GM23338 (cell line): ENCODE measurements around the gene PAX2. TPM values are rescaled to one million over a fixed set of nuclear protein-coding genes. Genes with fewer than 3 reads are reported as not detected.

Source experiments
- ATAC-seq: fragments of 200-7000 bp; cut with Tn5 transposase; 3 replicates; pipeline ENCODE4 v1.9.1; 2020
- DNase-seq: peaks from one replicate; pipeline ENCODE4 v3.0.0-alpha.2; 2015; ENCODE audit warnings: low spot score
- H2AFZ ChIP-seq: fragments of 200-600 bp; sonication (generic); 2 replicates; pipeline ENCODE4 v1.8.0; 2016; ENCODE audit warnings: antibody characterized with exemption, mild to moderate bottlenecking, moderate library complexity
- H3F3A ChIP-seq: fragments of 200-600 bp; sonication (generic); replicated peaks from 2 replicates; pipeline ENCODE4 v1.8.0; 2017; ENCODE audit warnings: antibody characterized with exemption, mixed run types, low read depth
- H3K27ac ChIP-seq: fragments of 200-600 bp; sonication (generic); 2 replicates; pipeline ENCODE4 v1.6.1; 2016; ENCODE audit warnings: low read depth
- H3K27me3 ChIP-seq: fragments of 200-600 bp; sonication (generic); 2 replicates; pipeline ENCODE4 v1.8.0; 2016; ENCODE audit warnings: mild to moderate bottlenecking, mixed run types, moderate library complexity; ENCODE audit not compliant: insufficient read depth
- H3K36me3 ChIP-seq: fragments of 200-600 bp; sonication (generic); 2 replicates; pipeline ENCODE4 v1.8.0; 2016; ENCODE audit warnings: mild to moderate bottlenecking; ENCODE audit not compliant: insufficient read depth
- H3K4me1 ChIP-seq: fragments of 200-600 bp; sonication (generic); 2 replicates; pipeline ENCODE4 v1.8.0; 2016; ENCODE audit warnings: mild to moderate bottlenecking, moderate library complexity; ENCODE audit not compliant: insufficient read depth
- H3K4me2 ChIP-seq: fragments of 200-600 bp; sonication (generic); 2 replicates; pipeline ENCODE4 v1.7.1; 2017; ENCODE audit warnings: mixed run types
- H3K4me3 ChIP-seq: fragments of 200-600 bp; sonication (generic); 2 replicates; pipeline ENCODE4 v1.6.1; 2016; ENCODE audit warnings: mixed run types
- H3K79me2 ChIP-seq: fragments of 200-600 bp; sonication (generic); replicated peaks from 2 replicates; pipeline ENCODE4 v1.8.0; 2017; ENCODE audit warnings: mild to moderate bottlenecking; ENCODE audit not compliant: insufficient read depth
- H3K9me2 ChIP-seq: fragments of 200-600 bp; sonication (generic); 2 replicates; pipeline ENCODE4 v1.8.0; 2017; ENCODE audit not compliant: insufficient read depth
- H4K20me1 ChIP-seq: fragments of 200-600 bp; sonication (generic); replicated peaks from 2 replicates; pipeline ENCODE4 v1.8.0; 2017; ENCODE audit warnings: mild to moderate bottlenecking; ENCODE audit not compliant: insufficient read depth
- H3K27ac Mint-ChIP-seq: 2 replicates; pipeline ENCODE4 v1.8.0; 2020; ENCODE audit warnings: inconsistent platforms, mild to moderate bottlenecking, moderate library complexity, mixed read lengths
- H3K27me3 Mint-ChIP-seq: 3 replicates; pipeline ENCODE4 v1.8.0; 2022; ENCODE audit warnings: low read depth, mild to moderate bottlenecking, moderate library complexity, mixed read lengths, inconsistent platforms; ENCODE audit not compliant: insufficient read depth, poor library complexity
- H3K36me3 Mint-ChIP-seq: 3 replicates; pipeline ENCODE4 v1.8.0; 2021; ENCODE audit warnings: low read depth, mild to moderate bottlenecking, inconsistent platforms, moderate library complexity, mixed read lengths
- H3K4me1 Mint-ChIP-seq: 3 replicates; pipeline ENCODE4 v1.8.0; 2020; ENCODE audit warnings: mild to moderate bottlenecking, inconsistent platforms, mixed read lengths
- H3K4me3 Mint-ChIP-seq: 3 replicates; pipeline ENCODE4 v1.8.0; 2021; ENCODE audit warnings: moderate library complexity, mild to moderate bottlenecking, inconsistent platforms, mixed read lengths
- H3K9me3 Mint-ChIP-seq: 3 replicates; pipeline ENCODE4 v1.8.0; 2020; ENCODE audit warnings: moderate library complexity, mild to moderate bottlenecking, inconsistent platforms, mixed read lengths
- ETS1 ChIP-seq: IDR thresholded peaks from 2 replicates; pipeline ENCODE4 v1.6.1; 2016; ENCODE audit warnings: antibody characterized with exemption
- EZH2 ChIP-seq: fragments of 200-600 bp; sonication (generic); IDR thresholded peaks from one replicate; pipeline ENCODE4 v1.8.0; 2017; ENCODE audit warnings: antibody characterized with exemption, mild to moderate bottlenecking, low read depth; ENCODE audit not compliant: unreplicated experiment
- EZH2phosphoT487 ChIP-seq: fragments of 200-600 bp; sonication (generic); IDR thresholded peaks from one replicate; pipeline ENCODE4 v1.8.1; 2018; ENCODE audit warnings: antibody characterized with exemption; ENCODE audit not compliant: unreplicated experiment
- JUNB ChIP-seq: IDR thresholded peaks from one replicate; pipeline ENCODE4 v1.6.1; 2016; ENCODE audit warnings: antibody characterized with exemption; ENCODE audit not compliant: unreplicated experiment
- NANOG ChIP-seq: IDR thresholded peaks from 2 replicates; pipeline ENCODE4 v1.6.1; 2016; ENCODE audit warnings: antibody characterized with exemption, borderline replicate concordance
- POLR2AphosphoS5 ChIP-seq: IDR thresholded peaks from 2 replicates; pipeline ENCODE4 v1.6.1; 2016; ENCODE audit warnings: antibody characterized with exemption, low read depth
- ZNF462 ChIP-seq: fragments of 250-450 bp; sonication (Bioruptor Pico); IDR thresholded peaks from 2 replicates; pipeline ENCODE4 v1.5.0; 2020; ENCODE audit warnings: mild to moderate bottlenecking, moderate library complexity
- polyA plus RNA-seq: library from polyadenylated mRNA; unstranded; fragments of >200 nt; fragmentation: Nextera tagmentation; extraction: Ambion mirVana; gene quantifications from 2 replicates; pipeline ENCODE4 v1.2.1, GENCODE V29; 2016
- total RNA-seq: library from RNA; depleted of rRNA; stranded (reverse); fragments of >200 nt; shearing (Covaris generic); gene quantifications from 2 replicates; pipeline ENCODE4 v1.2.3, GENCODE V29; 2014

Gene PAX2
- total and polyA plus RNA-seq, 2 experiments from 2014 or later, result not detected

- Mint-ChIP-seq H3K36me3 (no peaks in the 10 kb centered on the region), H3K4me3 (peak overlapping the region; percentile 68), H3K27me3 (peaks cover 79% of the 10 kb centered on the region), H3K27ac (no peak overlapping the region), H3K9me3 (no peaks in the 10 kb centered on the region; the same call in 2 of the 3 replicates), H3K4me1 (peaks cover 23% of the 10 kb centered on the region)
- Histone ChIP-seq H3K27me3 (peaks cover 81% of the 10 kb centered on the region), H4K20me1 (peaks cover 19% of the 10 kb centered on the region), H3F3A (peaks cover 5% of the 10 kb centered on the region; the same call in 1 of the 2 replicates), H3K27ac (no peak overlapping the region), H2AFZ (peak overlapping the region; percentile 88; the same call in 1 of the 2 replicates), H3K4me1 (peaks cover 11% of the 10 kb centered on the region), H3K4me2 (peak overlapping the region; percentile 88), H3K79me2 (no peaks in the 10 kb centered on the region), H3K36me3 (no peaks in the 10 kb centered on the region), H3K4me3 (peak overlapping the region; percentile 57), H3K9me2 (no peaks in the 10 kb centered on the region)
- ATAC-seq, result peak; percentile 54
- peak; percentile 57 for DNase-seq
- TF ChIP-seq EZH2phosphoT487 (no peak), EZH2 (peak; percentile 87), ETS1 (no peak), NANOG (no peak), ZNF462 (CRISPR knock-in tag) (no peak), POLR2AphosphoS5 (no peak), JUNB (no peak)
These were observed 35.1 kb upstream of the PAX2 start for GRCh38 chr10:100710151-100710871.
